Suprapubic skin (tissue), 3 donors: ENCODE measurements around the gene ZNF296.

Experiments
- POLR2AphosphoS5 ChIP-seq, 3 donors: sonication (generic); formaldehyde crosslinking; IDR thresholded peaks; one replicate each; pipeline ENCODE4 v1.6.1; 2017; ENCODE audit warnings: antibody characterized with exemption in 3 of 3
- TF ChIP-seq, protein P1 (sequence below), 2 donors: fragments of 200-600 bp in 1 of 2; fragments of 450-650 bp in 1 of 2; sonication (generic) in 1 of 2; IDR thresholded peaks; one replicate each; pipeline ENCODE4 v1.5.1; 2016 to 2019; ENCODE audit warnings: antibody characterized with exemption in 2 of 2, mild to moderate bottlenecking in 1 of 2, moderate library complexity in 1 of 2

GRCh38 chr19:45090034-45090433 lies 13.8 kb upstream of the ZNF296 start:
- TF ChIP-seq, protein P1, sequence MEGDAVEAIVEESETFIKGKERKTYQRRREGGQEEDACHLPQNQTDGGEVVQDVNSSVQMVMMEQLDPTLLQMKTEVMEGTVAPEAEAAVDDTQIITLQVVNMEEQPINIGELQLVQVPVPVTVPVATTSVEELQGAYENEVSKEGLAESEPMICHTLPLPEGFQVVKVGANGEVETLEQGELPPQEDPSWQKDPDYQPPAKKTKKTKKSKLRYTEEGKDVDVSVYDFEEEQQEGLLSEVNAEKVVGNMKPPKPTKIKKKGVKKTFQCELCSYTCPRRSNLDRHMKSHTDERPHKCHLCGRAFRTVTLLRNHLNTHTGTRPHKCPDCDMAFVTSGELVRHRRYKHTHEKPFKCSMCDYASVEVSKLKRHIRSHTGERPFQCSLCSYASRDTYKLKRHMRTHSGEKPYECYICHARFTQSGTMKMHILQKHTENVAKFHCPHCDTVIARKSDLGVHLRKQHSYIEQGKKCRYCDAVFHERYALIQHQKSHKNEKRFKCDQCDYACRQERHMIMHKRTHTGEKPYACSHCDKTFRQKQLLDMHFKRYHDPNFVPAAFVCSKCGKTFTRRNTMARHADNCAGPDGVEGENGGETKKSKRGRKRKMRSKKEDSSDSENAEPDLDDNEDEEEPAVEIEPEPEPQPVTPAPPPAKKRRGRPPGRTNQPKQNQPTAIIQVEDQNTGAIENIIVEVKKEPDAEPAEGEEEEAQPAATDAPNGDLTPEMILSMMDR (IDR thresholded peaks at IDR 0.05): no peak
- TF ChIP-seq POLR2AphosphoS5 (IDR thresholded peaks at IDR 0.05): no peak
